ENCODE results near the gene MSLN.

MSLN gene

GRCh38 chr16:807347-808084 is 47.0 kb downstream of the MSLN start:
- Histone ChIP-seq H3K36me3 (replicated peaks; ENCODE audit: low read depth, low read length) (no peaks in the 10 kb centered on the region), H3K4me3 (ENCODE audit: low read length) (peak overlapping the region; percentile 97), H3K9me3 (ENCODE audit: insufficient read depth, low read length) (no peaks in the 10 kb centered on the region), H3K27me3 (ENCODE audit: low read depth, low read length) (no peaks in the 10 kb centered on the region), H3K4me1 (ENCODE audit: low read length) (peaks cover 11% of the 10 kb centered on the region), H2AFZ (ENCODE audit: low read depth, low read length) (peak overlapping the region; percentile 99), H4K20me1 (ENCODE audit: insufficient read depth, low read length) (no peaks in the 10 kb centered on the region), H3K27ac (ENCODE audit: low read length) (peak overlapping the region; percentile 62), H3K79me2 (ENCODE audit: low read length) (peaks cover 8% of the 10 kb centered on the region; the same call in 1 of the 2 replicates), H3K9ac (ENCODE audit: low read length) (peak overlapping the region; percentile 85), H3K4me2 (ENCODE audit: low read length) (peak overlapping the region; percentile 95)
- TF ChIP-seq EZH2phosphoT487 (IDR thresholded peaks at IDR 0.05; ENCODE audit: low read depth) = no peak
- no peak for TF ChIP-seq CTCF (IDR thresholded peaks at IDR 0.05; ENCODE audit: low read depth, low read length)

- Histone ChIP-seq H3K36me3 (replicated peaks; ENCODE audit: low read depth, low read length) (no peaks in the 10 kb centered on the region), H3K4me2 (ENCODE audit: low read length) (peak overlapping the region; percentile 95)
- TF ChIP-seq EZH2phosphoT487 (IDR thresholded peaks at IDR 0.05; ENCODE audit: low read depth) = no peak
- TF ChIP-seq CTCF (IDR thresholded peaks at IDR 0.05; ENCODE audit: low read depth, low read length) = no peak
These were observed 47.5 kb downstream of the MSLN start for GRCh38 chr16:808085-808386.

DNA sequence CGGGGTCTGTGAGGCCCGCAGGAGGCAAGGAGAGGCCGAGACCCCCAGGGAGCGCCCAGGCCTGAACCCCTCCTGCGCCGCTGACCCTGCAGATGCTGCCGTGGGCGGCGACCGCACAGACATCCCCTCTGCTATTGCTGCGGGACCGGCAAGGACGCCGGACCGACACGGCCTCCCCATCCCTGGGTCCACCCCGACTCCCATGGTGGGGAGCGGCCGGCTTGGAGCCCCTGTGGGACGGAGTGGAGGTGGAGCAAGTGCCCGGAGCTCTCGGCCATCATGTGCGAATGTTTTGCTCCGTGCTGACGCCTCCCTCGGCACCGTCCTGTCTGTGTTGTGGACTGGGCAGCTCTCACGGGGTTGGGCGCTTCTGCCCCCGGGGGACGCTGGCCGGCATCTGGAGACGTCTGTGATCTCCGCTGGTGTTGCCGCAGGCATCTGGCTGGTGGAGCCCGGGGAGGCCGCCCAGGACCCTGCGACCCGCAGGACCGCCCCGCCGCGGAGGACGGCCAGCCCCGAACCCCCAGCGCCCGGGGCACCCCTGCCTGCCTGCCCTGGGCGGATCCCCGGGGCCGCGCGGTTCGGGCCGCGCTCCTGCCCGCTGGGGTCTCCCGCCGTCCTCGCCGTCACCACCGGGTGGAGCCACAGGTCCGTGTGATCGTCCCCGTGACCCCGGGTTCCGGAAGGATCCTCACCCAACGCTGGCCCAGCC is 52.8 kb downstream of the MSLN start:
- no peak overlapping the region for H2AFZ ChIP-seq (ENCODE audit: low read depth, low read length)
- no peaks in the 10 kb centered on the region for H3K36me3 ChIP-seq (replicated peaks; ENCODE audit: low read depth, low read length)
- no peaks in the 10 kb centered on the region for H3K27me3 ChIP-seq (ENCODE audit: low read depth, low read length)
- H4K20me1 ChIP-seq (ENCODE audit: insufficient read depth, low read length) = no peaks in the 10 kb centered on the region
- peaks cover 14% of the 10 kb centered on the region for H3K4me1 ChIP-seq (ENCODE audit: low read length)
- H3K4me3 ChIP-seq (ENCODE audit: low read length) = no peak overlapping the region
- H3K4me2 ChIP-seq (ENCODE audit: low read length) = no peak overlapping the region
- H3K9me3 ChIP-seq (ENCODE audit: insufficient read depth, low read length) = no peaks in the 10 kb centered on the region
- TF ChIP-seq CTCF (IDR thresholded peaks at IDR 0.05; ENCODE audit: low read depth, low read length) (peak; percentile 20; the same call in 1 of the 2 replicates), EZH2phosphoT487 (IDR thresholded peaks at IDR 0.05; ENCODE audit: low read depth) (no peak)
- H3K27ac ChIP-seq (ENCODE audit: low read length) = no peak overlapping the region
- no peaks in the 10 kb centered on the region for H3K79me2 ChIP-seq (ENCODE audit: low read length)
- H3K9ac ChIP-seq (ENCODE audit: low read length) = no peak overlapping the region

More at GRCh38 chr16:808085-808386, 47.5 kb downstream of the MSLN start:
- H2AFZ ChIP-seq (ENCODE audit: low read depth, low read length) = peak overlapping the region; percentile 99
- H3K9ac ChIP-seq (ENCODE audit: low read length) = peak overlapping the region; percentile 80
- no peak overlapping the region for H3K27ac ChIP-seq (ENCODE audit: low read length)
- H3K4me3 ChIP-seq (ENCODE audit: low read length) = peak overlapping the region; percentile 97
- peaks cover 8% of the 10 kb centered on the region; the same call in 1 of the 2 replicates for H3K79me2 ChIP-seq (ENCODE audit: low read length)
- H4K20me1 ChIP-seq (ENCODE audit: insufficient read depth, low read length) = no peaks in the 10 kb centered on the region
- no peaks in the 10 kb centered on the region for H3K9me3 ChIP-seq (ENCODE audit: insufficient read depth, low read length)
- H3K27me3 ChIP-seq (ENCODE audit: low read depth, low read length) = no peaks in the 10 kb centered on the region
- peaks cover 11% of the 10 kb centered on the region for H3K4me1 ChIP-seq (ENCODE audit: low read length)

DNA sequence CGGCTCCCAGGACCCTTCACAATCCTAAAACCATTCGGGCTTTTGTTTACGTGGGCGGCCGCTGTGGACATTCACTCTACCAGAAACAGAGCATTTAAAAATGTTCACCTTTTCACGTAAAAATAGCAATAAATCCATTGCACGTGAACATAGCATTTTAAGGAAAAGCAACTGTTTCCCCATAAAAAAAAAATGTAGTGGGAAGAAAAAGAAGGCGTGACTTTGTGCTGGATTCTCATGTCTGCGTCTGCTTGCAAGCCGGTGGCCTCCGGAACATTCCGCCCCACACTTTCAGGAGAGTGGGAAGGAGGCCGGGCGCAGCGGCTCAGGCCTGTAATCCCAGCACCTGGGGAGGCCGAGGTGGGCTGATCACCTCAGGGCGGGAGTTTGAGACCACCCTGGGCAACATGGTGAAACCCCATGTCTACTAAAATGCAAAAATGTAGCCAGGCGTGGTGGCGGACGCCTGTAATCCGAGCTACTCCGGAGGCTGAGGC is 53.4 kb downstream of the MSLN start:
- Histone ChIP-seq H3K27me3 (ENCODE audit: low read depth, low read length) (no peaks in the 10 kb centered on the region), H3K9ac (ENCODE audit: low read length) (no peak overlapping the region), H4K20me1 (ENCODE audit: insufficient read depth, low read length) (no peaks in the 10 kb centered on the region), H3K9me3 (ENCODE audit: insufficient read depth, low read length) (no peaks in the 10 kb centered on the region), H3K4me2 (ENCODE audit: low read length) (no peak overlapping the region), H3K4me1 (ENCODE audit: low read length) (peaks cover 11% of the 10 kb centered on the region), H3K27ac (ENCODE audit: low read length) (no peak overlapping the region), H3K36me3 (replicated peaks; ENCODE audit: low read depth, low read length) (no peaks in the 10 kb centered on the region), H3K79me2 (ENCODE audit: low read length) (no peaks in the 10 kb centered on the region), H3K4me3 (ENCODE audit: low read length) (no peak overlapping the region), H2AFZ (ENCODE audit: low read depth, low read length) (no peak overlapping the region)
- TF ChIP-seq EZH2phosphoT487 (IDR thresholded peaks at IDR 0.05; ENCODE audit: low read depth) = no peak
- TF ChIP-seq CTCF (IDR thresholded peaks at IDR 0.05; ENCODE audit: low read depth, low read length) = no peak; the same call in none of the 2 replicates

Measured in OCI-LY3 (cell line).